ENCODE data around the gene CPZ.

CPZ gene

GRCh38 chr4:8586246-8586645, 6.3 kb upstream of the CPZ start:
- ChIA-PET CTCF (interaction anchor here (0.6 to 1.5 kb wide), 7 partner anchors 9 to 170 kb away, joined by 3 to 8 read pairs (median 4); no protein-coding TSS in a partner anchor), POLR2A (no interaction called here)
- H3K4me3 ChIP-seq (ENCODE audit: low read depth, low read length) = no peak overlapping the region
- no peaks in the 10 kb centered on the region for H3K4me1 ChIP-seq (ENCODE audit: control insufficient read depth, insufficient read depth, low read length)
- H3K36me3 ChIP-seq (ENCODE audit: control insufficient read depth in 2 of 2, insufficient read depth in 1 of 2, low read length in 2 of 2) = no peaks in the 10 kb centered on the region
- H3K9me3 ChIP-seq (ENCODE audit: control insufficient read depth, insufficient read depth, low read depth, low read length) = no peaks in the 10 kb centered on the region
- peak; percentile 36; the same call in 1 of the 2 replicates for TF ChIP-seq SCRT2 (tag by site-specific recombination; IDR thresholded peaks at IDR 0.05)
- no peak for TF ChIP-seq ZNF114 (tag by site-specific recombination; IDR thresholded peaks at IDR 0.05)
- H3K27ac ChIP-seq (ENCODE audit: extremely low read depth, low read depth, low read length) = no peak overlapping the region

- H3K36me3 ChIP-seq (ENCODE audit: control insufficient read depth in 2 of 2, insufficient read depth in 1 of 2, low read length in 2 of 2) = no peaks in the 10 kb centered on the region
- TF ChIP-seq KLF8 (tag by site-specific recombination; IDR thresholded peaks at IDR 0.05) (no peak), EGR2 (tag by site-specific recombination; IDR thresholded peaks at IDR 0.05; ENCODE audit: low read depth) (0 out of 2 replicates have a peak, but pooled peaks have one; percentile 22)
- H3K4me3 ChIP-seq (ENCODE audit: low read depth, low read length) = no peak overlapping the region
- H3K4me1 ChIP-seq (ENCODE audit: control insufficient read depth, insufficient read depth, low read length) = no peaks in the 10 kb centered on the region
- POLR2A ChIA-PET = no interaction called here
- CTCF ChIA-PET = interaction anchor here (0.6 to 1.5 kb wide), 10 partner anchors 9 to 488 kb away, joined by 3 to 8 read pairs (median 3); no protein-coding TSS in a partner anchor
- H3K27ac ChIP-seq (ENCODE audit: extremely low read depth, low read depth, low read length) = no peak overlapping the region
- H3K9me3 ChIP-seq (ENCODE audit: control insufficient read depth, insufficient read depth, low read depth, low read length) = no peaks in the 10 kb centered on the region
Measured at GRCh38 chr4:8586671-8587468, 5.7 kb upstream of the CPZ start.

GRCh38 chr4:8587469-8588195, 4.9 kb upstream of the CPZ start:
- Histone ChIP-seq H3K36me3 (ENCODE audit: control insufficient read depth in 2 of 2, insufficient read depth in 1 of 2, low read length in 2 of 2) (no peaks in the 10 kb centered on the region), H3K9me3 (ENCODE audit: control insufficient read depth, insufficient read depth, low read depth, low read length) (no peaks in the 10 kb centered on the region), H3K27ac (ENCODE audit: extremely low read depth, low read depth, low read length) (no peak overlapping the region), H3K4me3 (ENCODE audit: low read depth, low read length) (no peak overlapping the region), H3K4me1 (ENCODE audit: control insufficient read depth, insufficient read depth, low read length) (no peaks in the 10 kb centered on the region)
- TF ChIP-seq ZNF560 (tag by site-specific recombination; IDR thresholded peaks at IDR 0.05; ENCODE audit: borderline replicate concordance) (no peak), ZNF202 (tag by site-specific recombination; IDR thresholded peaks at IDR 0.05; ENCODE audit: borderline replicate concordance) (no peak), KLF16 (tag by site-specific recombination; IDR thresholded peaks at IDR 0.05) (no peak), FEZF1 (tag by site-specific recombination; IDR thresholded peaks at IDR 0.05) (no peak), ZNF473 (tag by site-specific recombination; IDR thresholded peaks at IDR 0.05) (no peak), ZNF24 (tag by site-specific recombination; IDR thresholded peaks at IDR 0.05) (no peak), KLF1 (tag by site-specific recombination; IDR thresholded peaks at IDR 0.05) (no peak), ZNF138 (tag by site-specific recombination; IDR thresholded peaks at IDR 0.05; ENCODE audit: borderline replicate concordance) (no peak), ZNF121 (tag by site-specific recombination; IDR thresholded peaks at IDR 0.05) (no peak), ZNF174 (tag by site-specific recombination; IDR thresholded peaks at IDR 0.05) (no peak), ZNF280C (tag by site-specific recombination; IDR thresholded peaks at IDR 0.05) (no peak), SCRT2 (tag by site-specific recombination; IDR thresholded peaks at IDR 0.05) (no peak), ZNF292 (tag by site-specific recombination; IDR thresholded peaks at IDR 0.05; ENCODE audit: borderline replicate concordance, low read depth) (no peak)
- ChIA-PET POLR2A (no interaction called here), CTCF (interaction anchor here (0.5 to 0.7 kb wide), 5 partner anchors 40 to 1823 kb away, joined by 3 read pairs; no protein-coding TSS in a partner anchor)

Data from HEK293 (cell line).